Tibial nerve (tissue), 4 donors: ENCODE results near the gene IL1RAPL2.

Experiments used
- EP300 ChIP-seq, 2 donors: sonication (generic); formaldehyde crosslinking; IDR thresholded peaks; one replicate each; pipeline ENCODE4 v1.6.1; 2017; ENCODE audit warnings: antibody characterized with exemption in 2 of 2, mild to moderate bottlenecking in 1 of 2
- POLR2A ChIP-seq, 2 donors: fragments of 450-650 bp; IDR thresholded peaks; one replicate each; pipeline ENCODE4 v1.6.1; 2017; ENCODE audit warnings: antibody characterized with exemption in 2 of 2, mild to moderate bottlenecking in 2 of 2, moderate library complexity in 2 of 2
- TF ChIP-seq, protein P1 (sequence below), 5 experiments: fragments of 200-600 bp in 3 of 5; fragments of 450-650 bp in 2 of 5; sonication (generic) in 3 of 5; IDR thresholded peaks; one replicate each; pipeline ENCODE4 v1.5.1; 2016 to 2019; ENCODE audit warnings: antibody characterized with exemption in 5 of 5, mild to moderate bottlenecking in 3 of 5, moderate library complexity in 2 of 5

DNA sequence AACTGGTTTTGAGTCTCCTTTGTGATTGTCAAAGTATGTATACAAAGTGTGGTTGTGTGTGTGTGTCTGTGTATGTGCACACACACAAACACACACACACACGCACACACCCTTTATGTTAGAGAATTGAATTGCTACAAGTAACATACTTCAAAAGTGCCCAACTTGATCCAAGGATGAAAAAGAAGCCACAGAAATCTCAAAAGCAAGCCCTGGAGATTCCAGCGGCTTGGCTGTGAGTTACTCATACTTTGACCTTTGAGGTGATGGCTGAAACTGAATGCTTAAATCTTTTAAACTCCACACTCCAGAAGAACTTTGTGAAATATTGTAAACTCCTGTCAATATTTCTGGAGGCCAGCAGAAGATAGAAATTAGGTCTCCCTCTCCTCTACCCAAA lies 1087.9 kb downstream of the IL1RAPL2 start:
- TF ChIP-seq, protein P1, sequence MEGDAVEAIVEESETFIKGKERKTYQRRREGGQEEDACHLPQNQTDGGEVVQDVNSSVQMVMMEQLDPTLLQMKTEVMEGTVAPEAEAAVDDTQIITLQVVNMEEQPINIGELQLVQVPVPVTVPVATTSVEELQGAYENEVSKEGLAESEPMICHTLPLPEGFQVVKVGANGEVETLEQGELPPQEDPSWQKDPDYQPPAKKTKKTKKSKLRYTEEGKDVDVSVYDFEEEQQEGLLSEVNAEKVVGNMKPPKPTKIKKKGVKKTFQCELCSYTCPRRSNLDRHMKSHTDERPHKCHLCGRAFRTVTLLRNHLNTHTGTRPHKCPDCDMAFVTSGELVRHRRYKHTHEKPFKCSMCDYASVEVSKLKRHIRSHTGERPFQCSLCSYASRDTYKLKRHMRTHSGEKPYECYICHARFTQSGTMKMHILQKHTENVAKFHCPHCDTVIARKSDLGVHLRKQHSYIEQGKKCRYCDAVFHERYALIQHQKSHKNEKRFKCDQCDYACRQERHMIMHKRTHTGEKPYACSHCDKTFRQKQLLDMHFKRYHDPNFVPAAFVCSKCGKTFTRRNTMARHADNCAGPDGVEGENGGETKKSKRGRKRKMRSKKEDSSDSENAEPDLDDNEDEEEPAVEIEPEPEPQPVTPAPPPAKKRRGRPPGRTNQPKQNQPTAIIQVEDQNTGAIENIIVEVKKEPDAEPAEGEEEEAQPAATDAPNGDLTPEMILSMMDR (IDR thresholded peaks at IDR 0.05): no peak
- no peak for TF ChIP-seq EP300 (IDR thresholded peaks at IDR 0.05)
- TF ChIP-seq POLR2A (IDR thresholded peaks at IDR 0.05): no peak
